NOMO-1 treated with dmso at 0.1 percent for 144 hours (cell line): Measurements from ENCODE around the gene HCAR1.
"Not testable (repeated sequence)": the region's sequence is repeated elsewhere in the genome, so short reads cannot be mapped to it uniquely, and the experiment has no call there.

Experiments used
- DNase-seq: peaks from one replicate; lab custom pipeline; 2025; ENCODE audit not compliant: unreplicated experiment; lab: John Stamatoyannopoulos, UW

The HCAR1 gene

GRCh38 chr12:122730215-122731014, at the start of gene HCAR1:
HCAR1 (minus strand) TSS chr12:122730844; CDS start chr12:122730339, 505 bp downstream.
- DNase-seq, result no peak

DNA sequence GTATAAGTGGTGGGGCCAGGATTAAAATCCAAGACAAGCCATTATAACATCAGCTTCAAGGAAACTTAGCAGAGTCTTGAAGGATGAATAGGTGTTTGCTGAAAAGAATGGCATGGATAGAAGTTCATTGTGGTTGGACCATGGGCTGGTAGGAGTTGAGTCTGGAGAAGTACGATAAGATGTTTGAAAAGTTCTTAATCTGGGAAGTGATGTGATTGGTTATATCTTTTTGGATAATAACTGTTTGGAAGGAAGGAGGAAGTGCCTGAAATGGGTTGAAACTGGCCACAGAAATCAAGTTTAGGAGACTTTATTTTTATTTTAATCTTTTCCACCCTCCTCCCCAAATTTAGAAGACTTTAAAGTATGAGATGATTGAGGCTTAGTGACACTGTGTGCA, 26.9 kb upstream of the HCAR1 start:
- no peak for DNase-seq

GRCh38 chr12:122754790-122755189, 24.1 kb upstream of the HCAR1 start:
- no peak for DNase-seq

- no peak for DNase-seq
Measured at GRCh38 chr12:122753319-122753650, 22.6 kb upstream of the HCAR1 start.

DNA sequence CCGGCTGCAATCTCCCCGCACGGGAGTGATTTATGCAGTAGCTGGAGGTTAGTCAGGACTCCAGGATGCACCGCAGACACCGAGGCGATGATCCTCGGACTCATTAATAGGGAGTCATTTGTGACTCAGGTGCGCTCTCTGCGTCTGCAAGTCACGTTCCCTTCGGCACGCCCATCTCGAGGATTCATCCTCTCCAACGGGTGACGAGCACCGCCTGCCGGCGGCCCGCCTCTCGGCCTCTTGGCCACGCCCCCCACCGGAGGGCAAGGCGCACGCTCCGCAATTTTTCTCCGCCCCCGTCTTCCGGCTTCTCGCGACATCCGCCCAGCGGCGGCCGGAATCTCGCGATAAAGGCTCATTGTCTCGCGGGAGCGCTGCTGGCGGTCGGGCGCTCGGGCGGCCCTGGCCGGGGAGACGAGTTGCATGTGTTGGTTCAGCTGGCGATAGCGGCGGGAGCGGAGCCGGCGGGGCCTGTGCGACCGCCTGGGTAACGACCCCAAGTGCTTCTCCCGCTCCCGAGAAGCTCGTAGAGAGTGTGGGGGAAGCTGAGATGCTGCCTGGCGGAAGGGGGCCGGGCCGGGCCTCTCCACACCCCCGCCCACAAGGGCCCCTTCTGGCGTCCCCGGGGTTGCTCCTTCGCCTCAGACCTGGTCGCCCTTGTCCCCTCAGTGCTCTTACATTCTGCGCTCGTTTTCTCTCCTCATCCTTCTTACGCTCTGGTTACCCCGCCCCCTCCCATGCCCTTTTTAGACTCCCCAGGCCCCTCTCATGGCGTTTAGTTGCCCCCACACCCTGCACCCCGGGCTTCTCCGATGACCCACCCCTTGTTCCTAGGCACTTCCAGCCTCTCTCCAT, 22.0 kb upstream of the HCAR1 start, which contains the start of gene DENR:
DENR (plus strand) TSS at position 361 of the 855 bp plus-strand sequence. CDS start 878 bp downstream, outside the sequence.
- DNase-seq, result peak; percentile 96

GRCh38 chr12:122750781-122751515, 20.3 kb upstream of the HCAR1 start:
- not testable (repeated sequence) for DNase-seq

GRCh38 chr12:122749569-122750332, 19.1 kb upstream of the HCAR1 start:
- no peak for DNase-seq

- no peak for DNase-seq
Measured at GRCh38 chr12:122747224-122748135, 16.8 kb upstream of the HCAR1 start.

- peak; percentile 46 for DNase-seq
Measured at GRCh38 chr12:122743895-122744525, 13.4 kb upstream of the HCAR1 start.

DNA sequence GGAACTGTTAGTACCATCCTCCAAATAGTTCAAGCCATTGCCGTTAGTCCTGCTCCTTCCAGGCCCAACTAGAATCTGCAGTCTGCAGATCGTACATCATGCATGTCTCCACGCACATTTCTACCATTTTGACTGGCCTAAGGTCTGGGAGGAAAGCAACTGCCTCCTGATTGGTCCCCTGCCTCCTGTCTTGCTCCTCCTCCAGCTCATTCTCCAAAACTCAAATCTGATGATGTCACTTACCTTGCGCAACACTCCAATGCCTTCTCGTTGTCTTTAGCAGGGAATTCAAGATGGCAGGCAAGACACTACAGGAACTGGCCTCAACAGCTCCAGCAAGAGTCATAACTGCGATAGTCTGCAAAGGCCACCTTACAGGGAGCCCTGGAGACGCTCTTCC, 9.7 kb upstream of the HCAR1 start:
- DNase-seq, result no peak

GRCh38 chr12:122738571-122738970, 7.9 kb upstream of the HCAR1 start:
- no peak for DNase-seq

- no peak for DNase-seq
Measured at GRCh38 chr12:122732611-122733010, 2.0 kb upstream of the HCAR1 start.

DNA sequence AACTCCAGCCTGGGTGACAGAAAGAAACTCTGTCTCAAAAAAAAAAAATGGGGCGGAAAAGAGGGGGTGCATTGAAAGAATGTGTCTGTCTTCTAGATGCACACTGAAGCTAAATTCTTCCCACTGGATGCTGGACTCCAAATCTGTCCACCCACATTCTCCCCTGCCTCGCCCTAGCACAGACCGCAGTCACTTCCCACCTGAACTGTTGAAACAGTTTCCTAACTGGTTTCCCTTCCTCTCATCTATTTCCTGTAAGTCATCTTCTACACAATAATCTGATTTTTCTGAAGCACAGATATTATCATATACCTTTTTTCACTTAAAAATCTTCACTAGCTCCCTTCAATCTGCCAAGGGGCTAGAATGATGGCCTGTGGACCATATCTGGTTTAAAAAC, 1.5 kb upstream of the HCAR1 start:
- peak; percentile 19 for DNase-seq

- DNase-seq, result no peak
Measured at GRCh38 chr12:122729583-122730214, 945 bp downstream of the HCAR1 start.

GRCh38 chr12:122726080-122726558, 4.5 kb downstream of the HCAR1 start:
- peak; percentile 63 for DNase-seq

GRCh38 chr12:122725452-122726079, 5.1 kb downstream of the HCAR1 start:
- DNase-seq, result no peak

DNA sequence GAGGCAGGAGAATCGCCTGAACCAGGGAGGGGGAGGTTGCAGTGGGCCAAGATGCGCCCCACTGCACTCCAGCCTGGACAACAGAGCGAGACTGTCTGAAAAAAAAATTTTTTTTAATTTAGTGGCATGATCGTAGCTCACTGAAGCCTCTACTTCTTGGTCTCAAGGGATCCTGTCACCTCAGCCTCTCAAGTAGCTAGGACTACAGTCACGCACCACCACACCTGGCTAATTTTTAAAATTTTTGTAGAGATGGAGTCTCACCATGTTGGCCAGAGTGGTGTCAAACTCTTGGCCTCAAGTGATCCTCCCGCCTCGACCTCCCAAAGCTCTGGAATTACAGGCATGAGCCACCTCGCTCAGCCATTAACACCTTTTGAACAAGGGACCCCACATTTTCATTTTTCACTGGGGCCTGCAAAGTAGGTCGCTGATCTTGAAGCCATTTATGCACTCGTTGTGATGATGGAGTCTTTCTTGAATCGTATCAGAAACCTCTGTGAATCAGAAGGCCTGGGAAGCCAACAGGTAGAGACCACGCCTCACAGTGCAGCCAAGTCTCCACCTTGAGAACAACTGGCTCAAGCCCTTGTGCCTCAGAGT, 5.9 kb downstream of the HCAR1 start:
- no peak for DNase-seq

GRCh38 chr12:122722387-122722786, 8.3 kb downstream of the HCAR1 start:
- no peak for DNase-seq
